Measurements from ENCODE around the gene AMACR. TPM values are rescaled to one million over a fixed set of nuclear protein-coding genes. Genes with fewer than 3 reads are reported as not detected.

AMACR gene
- total RNA-seq, 1 donor from 2014 or later: 7.1 TPM

Other genes with a start within 250 kb of the AMACR start
- not detected in 2 replicates for gene ADAMTS12, start 116.1 kb downstream of the AMACR start, total RNA-seq
- gene RXFP3, start 71.7 kb downstream of the AMACR start, total RNA-seq: not detected in 2 replicates
- 0.34 TPM in 1 of 2 replicates, not detected in the other for gene SLC45A2, start 23.4 kb downstream of the AMACR start, total RNA-seq
- 2.5 and 3.9 TPM in 2 replicates for gene C1QTNF3, start 35.2 kb upstream of the AMACR start, total RNA-seq

All from T-helper 1 cell treated with Interleukin-12 subunit alpha and Interleukin-12 subunit beta and Interleukin-4 antibody, amounts not matched to agents 30 ng/mL and 1 ng/mL, for 36 hours (primary cell).